ENCODE results near the gene IL17RC.

DNA sequence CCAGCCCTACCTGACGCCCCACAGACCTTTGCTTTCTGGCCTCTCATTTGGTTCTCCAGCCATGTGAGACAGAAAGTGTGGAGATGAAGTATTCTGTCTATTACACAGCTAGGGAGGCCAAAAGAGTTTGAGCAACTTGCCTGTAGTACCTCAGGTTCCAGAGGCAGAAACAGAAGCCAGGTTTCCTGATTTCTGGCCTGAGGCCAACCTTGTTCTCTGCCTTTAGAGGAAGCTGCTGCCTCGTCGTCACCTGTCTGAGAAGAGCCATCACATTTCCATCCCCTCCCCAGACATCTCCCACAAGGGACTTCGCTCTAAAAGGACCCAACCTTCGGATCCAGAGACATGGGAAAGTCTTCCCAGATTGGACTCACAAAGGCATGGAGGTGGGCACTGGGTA, 10.4 kb upstream of the IL17RC start:
- no peak for TF ChIP-seq POLR2A (IDR thresholded peaks at IDR 0.05)
- no peak for TF ChIP-seq CTCF (IDR thresholded peaks at IDR 0.05)

Data from sigmoid colon (tissue), 3 donors.